Measurements from ENCODE around the gene P2RX3. TPM values are rescaled to one million over a fixed set of nuclear protein-coding genes. Genes with fewer than 3 reads are reported as not detected.
"Not testable (repeated sequence)": the region's sequence is repeated elsewhere in the genome, so short reads cannot be mapped to it uniquely, and the experiment has no call there.

The P2RX3 gene
- total and polyA plus RNA-seq, 2 experiments from 2014 or later = 0.15 to 0.35 TPM

GRCh38 chr11:57361420-57361819 is 23.3 kb downstream of the P2RX3 start:
- H3K9me3 Mint-ChIP-seq; H3K36me3 Mint-ChIP-seq (ENCODE audit: low read depth): not testable (repeated sequence)
- H3K4me1 Mint-ChIP-seq = peaks cover 22% of the 10 kb centered on the region

GRCh38 chr11:57361926-57362325 is 23.8 kb downstream of the P2RX3 start:
- no peaks in the 10 kb centered on the region for H3K79me2 ChIP-seq (replicated peaks; ENCODE audit: insufficient read depth)
- no peaks in the 10 kb centered on the region for H3K27me3 ChIP-seq (ENCODE audit: insufficient read depth)
- Mint-ChIP-seq H3K4me1 (peaks cover 27% of the 10 kb centered on the region), H3K9me3 (no peaks in the 10 kb centered on the region), H3K36me3 (ENCODE audit: low read depth) (no peaks in the 10 kb centered on the region), H3K27ac (no peak overlapping the region), H3K4me3 (no peak overlapping the region), H3K27me3 (ENCODE audit: insufficient read depth, low read depth, poor library complexity) (peaks cover 2% of the 10 kb centered on the region)
- no peak for ATAC-seq
- no peaks in the 10 kb centered on the region for H3K36me3 ChIP-seq (ENCODE audit: insufficient read depth)
- no peak for DNase-seq (ENCODE audit: low spot score)
- no peaks in the 10 kb centered on the region for H4K20me1 ChIP-seq (replicated peaks; ENCODE audit: insufficient read depth)
- no peak overlapping the region for H3K27ac ChIP-seq (ENCODE audit: low read depth)
- no peak overlapping the region for H3K4me2 ChIP-seq
- H3K4me1 ChIP-seq (ENCODE audit: insufficient read depth) = peaks cover 15% of the 10 kb centered on the region
- 0 out of 2 replicates have a peak, but pooled peaks cover 3% of the 10 kb centered on the region for H3F3A ChIP-seq (replicated peaks; ENCODE audit: low read depth)
- no peaks in the 10 kb centered on the region for H3K9me2 ChIP-seq (ENCODE audit: insufficient read depth)
- no peak overlapping the region for H2AFZ ChIP-seq
- no peak overlapping the region for H3K4me3 ChIP-seq
- no peak for TF ChIP-seq CTCF (conservative IDR thresholded peaks at IDR 0.05; ENCODE audit: low read depth in 2 of 2)
- TF ChIP-seq POLR2AphosphoS5 (IDR thresholded peaks at IDR 0.05; ENCODE audit: low read depth) = no peak
- TF ChIP-seq ZNF114 (CRISPR knock-in tag; IDR thresholded peaks at IDR 0.05) = no peak
- TF ChIP-seq ETS1 (IDR thresholded peaks at IDR 0.05) = no peak
- no peak for TF ChIP-seq CREB1 (CRISPR knock-in tag; IDR thresholded peaks at IDR 0.05; ENCODE audit: low read depth)
- no peak for TF ChIP-seq NANOG (IDR thresholded peaks at IDR 0.05; ENCODE audit: borderline replicate concordance)
- no peak for TF ChIP-seq STAT1 (IDR thresholded peaks at IDR 0.05; ENCODE audit: unreplicated experiment)
- TF ChIP-seq EZH2 (IDR thresholded peaks at IDR 0.05; ENCODE audit: low read depth, unreplicated experiment) = no peak
- TF ChIP-seq JUNB (IDR thresholded peaks at IDR 0.05; ENCODE audit: unreplicated experiment) = no peak
- TF ChIP-seq ZNF331 (CRISPR knock-in tag; IDR thresholded peaks at IDR 0.05; ENCODE audit: low read depth) = no peak
- no peak for TF ChIP-seq REST (IDR thresholded peaks at IDR 0.05; ENCODE audit: unreplicated experiment)

More at GRCh38 chr11:57361420-57361819, 23.3 kb downstream of the P2RX3 start:
- not testable (repeated sequence) for H2AFZ ChIP-seq; DNase-seq (ENCODE audit: low spot score); ATAC-seq; H3F3A ChIP-seq (replicated peaks; ENCODE audit: low read depth); H3K79me2 ChIP-seq (replicated peaks; ENCODE audit: insufficient read depth); H3K4me3 Mint-ChIP-seq; H3K27ac Mint-ChIP-seq; H3K27me3 ChIP-seq (ENCODE audit: insufficient read depth); H3K36me3 ChIP-seq (ENCODE audit: insufficient read depth); H3K9me2 ChIP-seq (ENCODE audit: insufficient read depth); H3K27ac ChIP-seq (ENCODE audit: low read depth); H4K20me1 ChIP-seq (replicated peaks; ENCODE audit: insufficient read depth); H3K27me3 Mint-ChIP-seq (ENCODE audit: insufficient read depth, low read depth, poor library complexity); H3K4me2 ChIP-seq; H3K4me3 ChIP-seq
- peaks cover 15% of the 10 kb centered on the region for H3K4me1 ChIP-seq (ENCODE audit: insufficient read depth)
